Thymus (tissue), 11 donors: ENCODE measurements around the gene RCC1. TPM values are rescaled to one million over a fixed set of nuclear protein-coding genes. Genes with fewer than 3 reads are reported as not detected.
A peak's percentile ranks its signal among the peaks of the same experiment; 100 is the strongest.
"Not testable (repeated sequence)": the region's sequence is repeated elsewhere in the genome, so short reads cannot be mapped to it uniquely, and the experiment has no call there.

ENCODE experiments used
- DNase-seq, 9 donors: peaks; one replicate each; pipeline ENCODE4 v3.0.0-alpha.2; 2013; ENCODE audit warnings: low spot score in 9 of 9, low read depth in 6 of 9, missing footprints in 1 of 9
- H3K27ac ChIP-seq, 2 donors: one replicate each; pipeline ENCODE4 v1.5.1; 2013; ENCODE audit warnings: control low read depth in 1 of 2, low read depth in 1 of 2, low read length in 1 of 2, mild to moderate bottlenecking in 1 of 2, moderate library complexity in 1 of 2
- H3K27me3 ChIP-seq, 2 donors: one replicate each; pipeline ENCODE4 v1.5.1; 2013; ENCODE audit warnings: low read length in 1 of 2; ENCODE audit not compliant: control insufficient read depth in 2 of 2, insufficient read depth in 1 of 2
- H3K36me3 ChIP-seq, 2 donors: one replicate each; pipeline ENCODE4 v1.5.1; 2013; ENCODE audit warnings: low read length in 1 of 2, mild to moderate bottlenecking in 1 of 2, moderate library complexity in 1 of 2; ENCODE audit not compliant: control insufficient read depth in 2 of 2, insufficient read depth in 2 of 2
- H3K4me1 ChIP-seq, 2 donors: one replicate each; pipeline ENCODE4 v1.5.1; 2013; ENCODE audit warnings: low read length in 2 of 2; ENCODE audit not compliant: control insufficient read depth in 2 of 2, insufficient read depth in 2 of 2
- H3K4me3 ChIP-seq, 2 donors: one replicate each; pipeline ENCODE4 v1.5.1; 2013; ENCODE audit warnings: low read length in 2 of 2, control low read depth in 1 of 2, mild to moderate bottlenecking in 1 of 2
- H3K9me3 ChIP-seq, 2 donors: one replicate each; pipeline ENCODE4 v1.5.1; 2013; ENCODE audit warnings: low read length in 1 of 2, mild to moderate bottlenecking in 1 of 2; ENCODE audit not compliant: control insufficient read depth in 2 of 2, insufficient read depth in 1 of 2
- WGBS: extraction: QIAGEN DNeasy Blood & Tissue Kit; methylation state at CpG from one replicate; pipeline ENCODE4 v1.1.7; 2013; 5-methylcytosine and 5-hydroxymethylcytosine counted together
- polyA plus RNA-seq: library from polyadenylated mRNA; stranded (reverse); fragments of 200-250 nt; gene quantifications from one replicate; pipeline ENCODE4 v1.2.3, GENCODE V29; 2013
- total RNA-seq: library from RNA; stranded (reverse); fragments of 120-200 nt; gene quantifications from one replicate; pipeline ENCODE4 v1.2.4, GENCODE V29; 2013
- donor health status: healthy.

Gene RCC1
- total and polyA plus RNA-seq, 2 donors, result 19.4 to 41.4 TPM

- 9% methylated on average over 10 of the region's 10 CpGs for WGBS
These were observed 2.0 kb downstream of the RCC1 start for GRCh38 chr1:28507646-28508434.

GRCh38 chr1:28508435-28508754, 2.6 kb downstream of the RCC1 start:
- DNase-seq, result no peak
- H3K4me1 ChIP-seq, result peaks cover 24 to 42% of the 10 kb centered on the region in 2 donors
- WGBS, result 29% methylated on average over 5 of the region's 5 CpGs

More at GRCh38 chr1:28507646-28508434, 2.0 kb downstream of the RCC1 start:
- H3K4me1 ChIP-seq, result peaks cover 24 to 42% of the 10 kb centered on the region in 2 donors
- no peak for DNase-seq
- H3K27ac ChIP-seq, result peak overlapping the region; percentile 60 to 95
- peaks cover 37 to 60% of the 10 kb centered on the region in 2 donors for H3K36me3 ChIP-seq
- H3K9me3 ChIP-seq, result no peaks in the 10 kb centered on the region
- H3K4me3 ChIP-seq, result peak overlapping the region; percentile 68 to 90
- H3K27me3 ChIP-seq, result no peaks in the 10 kb centered on the region

GRCh38 chr1:28509705-28510272, 3.9 kb downstream of the RCC1 start:
- DNase-seq, result peak in 1 of 9 donors; percentile 22
- 82% methylated on average over 8 of the region's 8 CpGs for WGBS

More at GRCh38 chr1:28508435-28508754, 2.6 kb downstream of the RCC1 start:
- no peaks in the 10 kb centered on the region for H3K27me3 ChIP-seq
- peak overlapping the region in 1 of 2 donors; percentile 95 for H3K27ac ChIP-seq
- H3K9me3 ChIP-seq, result peaks cover 0 to 3% of the 10 kb centered on the region in 2 donors
- H3K4me3 ChIP-seq, result peak overlapping the region; percentile 68 to 90
- peaks cover 41 to 66% of the 10 kb centered on the region in 2 donors for H3K36me3 ChIP-seq

GRCh38 chr1:28510273-28510969, 4.6 kb downstream of the RCC1 start:
- peaks cover 24 to 40% of the 10 kb centered on the region in 2 donors for H3K4me1 ChIP-seq
- H3K9me3 ChIP-seq, result peaks cover 0 to 3% of the 10 kb centered on the region in 2 donors

More at GRCh38 chr1:28509705-28510272, 3.9 kb downstream of the RCC1 start:
- H3K4me3 ChIP-seq, result peak overlapping the region; percentile 3 to 90
- no peaks in the 10 kb centered on the region for H3K27me3 ChIP-seq
- peak overlapping the region; percentile 2 to 95 for H3K27ac ChIP-seq
- peaks cover 41 to 76% of the 10 kb centered on the region in 2 donors for H3K36me3 ChIP-seq
- H3K4me1 ChIP-seq, result peaks cover 24 to 41% of the 10 kb centered on the region in 2 donors
- peaks cover 0 to 3% of the 10 kb centered on the region in 2 donors for H3K9me3 ChIP-seq

GRCh38 chr1:28510970-28511440, 5.2 kb downstream of the RCC1 start:
- peaks cover 44 to 79% of the 10 kb centered on the region in 2 donors for H3K36me3 ChIP-seq
- H3K4me3 ChIP-seq, result peak overlapping the region in 1 of 2 donors; percentile 90
- peak overlapping the region; percentile 42 to 95 for H3K27ac ChIP-seq
- peaks cover 24 to 40% of the 10 kb centered on the region in 2 donors for H3K4me1 ChIP-seq
- peak in 1 of 9 donors; percentile 21 for DNase-seq
- H3K9me3 ChIP-seq, result peaks cover 0 to 3% of the 10 kb centered on the region in 2 donors
- no peaks in the 10 kb centered on the region for H3K27me3 ChIP-seq
- WGBS, result 98% methylated on average over 2 of the region's 2 CpGs

More at GRCh38 chr1:28510273-28510969, 4.6 kb downstream of the RCC1 start:
- no peak for DNase-seq
- 87% methylated on average over 8 of the region's 8 CpGs for WGBS
- Histone ChIP-seq H3K27ac (peak overlapping the region in 1 of 2 donors; percentile 95), H3K27me3 (no peaks in the 10 kb centered on the region), H3K36me3 (peaks cover 44 to 79% of the 10 kb centered on the region in 2 donors), H3K4me3 (peak overlapping the region in 1 of 2 donors; percentile 90)

- H3K36me3 ChIP-seq, result peaks cover 44 to 77% of the 10 kb centered on the region in 2 donors
- H3K9me3 ChIP-seq, result peaks cover 0 to 3% of the 10 kb centered on the region in 2 donors
- 95% methylated on average over 7 of the region's 7 CpGs for WGBS
These were observed 6.3 kb downstream of the RCC1 start for GRCh38 chr1:28512058-28512611.

GRCh38 chr1:28514445-28514933, 8.6 kb downstream of the RCC1 start:
- H3K27me3 ChIP-seq, H3K4me3 ChIP-seq, H3K27ac ChIP-seq, H3K9me3 ChIP-seq, DNase-seq: not testable (repeated sequence)
- H3K36me3 ChIP-seq, result peaks cover 31 to 59% of the 10 kb centered on the region in 2 donors
- 98% methylated on average over 13 of the region's 13 CpGs for WGBS
- H3K4me1 ChIP-seq, result peaks cover 22 to 36% of the 10 kb centered on the region in 2 donors

More at GRCh38 chr1:28512058-28512611, 6.3 kb downstream of the RCC1 start:
- H3K27me3 ChIP-seq, result no peaks in the 10 kb centered on the region
- no peak overlapping the region for H3K4me3 ChIP-seq
- H3K4me1 ChIP-seq, result peaks cover 23 to 40% of the 10 kb centered on the region in 2 donors
- H3K27ac ChIP-seq, result peak overlapping the region in 1 of 2 donors; percentile 32
- DNase-seq, result no peak

GRCh38 chr1:28516518-28516956, 10.7 kb downstream of the RCC1 start:
- 97% methylated on average over 1 of the region's 1 CpG for WGBS
- DNase-seq, result no peak
- H3K4me3 ChIP-seq, result no peak overlapping the region
- H3K4me1 ChIP-seq, result peaks cover 12 to 24% of the 10 kb centered on the region in 2 donors
- H3K36me3 ChIP-seq, result peaks cover 16 to 44% of the 10 kb centered on the region in 2 donors
- peak overlapping the region in 1 of 2 donors; percentile 36 for H3K27ac ChIP-seq
- H3K9me3 ChIP-seq, result peaks cover 0 to 3% of the 10 kb centered on the region in 2 donors
- no peaks in the 10 kb centered on the region for H3K27me3 ChIP-seq
